HG03342 (cell line): ENCODE data around the gene EFEMP1.

Source experiments
- ATAC-seq: cut with Tn5 transposase; IDR thresholded peaks from one replicate; pipeline ENCODE4 v1.9.1; 2021; ENCODE audit warnings: mild to moderate bottlenecking, moderate library complexity; ENCODE audit not compliant: unreplicated experiment

The EFEMP1 gene

DNA sequence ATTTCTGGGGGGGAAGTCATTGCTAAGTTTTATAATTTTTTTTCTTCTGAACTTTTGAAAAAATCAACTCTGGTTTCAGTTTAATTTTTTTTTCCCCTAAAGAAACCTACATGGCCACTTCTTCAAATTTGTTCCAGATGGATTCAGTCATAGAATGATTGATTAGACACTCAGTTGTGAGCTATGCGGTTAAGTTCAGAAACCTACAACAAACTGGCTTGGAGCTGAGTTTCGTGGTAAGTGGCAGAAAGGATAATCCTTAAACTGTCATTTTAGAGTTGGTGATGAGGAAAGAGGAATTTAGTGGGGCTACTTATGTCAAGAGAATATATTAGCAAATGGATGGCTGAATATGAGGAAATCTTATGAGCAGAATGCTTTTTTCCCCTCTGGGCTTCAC lies 23.7 kb downstream of the EFEMP1 start:
- no peak for ATAC-seq

GRCh38 chr2:55898386-55899040 lies 25.1 kb downstream of the EFEMP1 start:
- no peak for ATAC-seq

GRCh38 chr2:55896633-55897032 lies 26.9 kb downstream of the EFEMP1 start:
- ATAC-seq: no peak

DNA sequence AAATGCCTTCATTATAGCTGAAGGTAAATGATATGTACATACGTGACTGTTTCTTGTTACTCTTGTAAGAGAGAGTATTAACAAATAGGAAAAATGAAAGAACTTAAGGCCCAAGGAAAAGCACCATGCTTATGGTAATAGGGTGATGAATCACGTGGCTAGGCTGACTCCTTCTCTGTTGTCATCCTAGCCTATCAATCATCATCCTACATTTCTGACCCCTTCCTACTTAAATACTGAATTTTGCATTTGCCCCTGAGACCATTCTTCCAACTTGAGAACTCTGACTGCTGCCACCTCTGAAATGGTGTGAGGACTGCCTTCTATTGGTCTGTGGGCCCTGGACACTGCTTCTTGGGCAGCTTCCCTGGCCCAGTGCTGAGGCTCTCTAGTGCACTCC lies 28.9 kb downstream of the EFEMP1 start:
- no peak for ATAC-seq

DNA sequence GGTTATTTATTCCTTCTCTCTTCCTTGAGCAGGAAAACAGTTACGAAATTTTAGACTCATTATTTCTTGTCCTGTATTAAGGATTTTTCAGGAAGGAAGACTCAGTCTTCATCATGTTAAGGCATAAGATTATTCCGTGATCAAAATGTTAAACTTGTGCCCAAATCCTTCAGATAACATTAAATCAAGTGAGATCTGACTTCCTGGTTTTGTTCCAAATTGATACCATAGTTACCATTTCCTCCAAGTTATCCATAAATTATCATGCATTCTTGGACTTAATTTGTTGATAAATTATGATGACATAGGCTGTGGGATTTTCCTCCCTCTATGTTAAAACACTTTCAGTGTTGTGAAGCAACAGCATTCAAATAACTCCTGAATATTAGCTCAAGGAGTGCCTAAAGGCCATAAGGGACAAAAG lies 31.9 kb downstream of the EFEMP1 start:
- no peak for ATAC-seq

GRCh38 chr2:55888936-55889335 lies 34.6 kb downstream of the EFEMP1 start:
- no peak for ATAC-seq

DNA sequence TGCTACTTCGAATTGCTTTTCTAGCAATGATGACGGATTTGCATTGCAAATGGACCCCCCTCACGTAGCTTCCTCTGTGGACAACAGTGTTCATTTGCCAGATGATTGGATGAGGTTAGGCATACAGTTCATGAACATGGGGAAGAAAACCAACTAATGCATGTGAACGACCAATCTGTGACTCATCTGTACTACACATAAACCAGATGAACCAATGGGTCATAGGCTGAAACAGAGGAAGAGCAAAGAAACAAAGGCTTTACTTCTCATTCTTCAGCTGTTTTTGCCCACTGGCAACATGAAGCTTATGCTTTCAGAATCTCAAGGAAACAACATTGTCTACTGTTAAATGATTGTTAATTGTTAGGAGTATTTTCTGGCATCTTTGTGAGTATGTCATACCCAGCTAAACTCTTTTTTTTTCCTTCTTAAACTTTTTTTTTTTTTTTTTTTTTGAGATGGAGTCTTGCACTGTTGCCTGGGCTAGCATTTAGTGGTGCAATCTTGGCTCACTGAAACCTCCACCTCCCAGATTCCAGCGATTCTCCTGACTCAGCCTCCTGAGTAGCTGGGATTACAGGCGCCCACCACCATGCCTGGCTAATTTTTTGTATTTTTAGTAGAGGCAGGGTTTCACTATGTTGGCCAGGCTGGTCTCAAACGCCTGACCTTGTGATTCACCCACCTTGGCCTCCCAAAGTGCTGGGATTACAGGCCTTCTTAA lies 35.5 kb downstream of the EFEMP1 start:
- no peak for ATAC-seq

- no peak for ATAC-seq
Measured at GRCh38 chr2:55887351-55887750, 36.2 kb downstream of the EFEMP1 start.

DNA sequence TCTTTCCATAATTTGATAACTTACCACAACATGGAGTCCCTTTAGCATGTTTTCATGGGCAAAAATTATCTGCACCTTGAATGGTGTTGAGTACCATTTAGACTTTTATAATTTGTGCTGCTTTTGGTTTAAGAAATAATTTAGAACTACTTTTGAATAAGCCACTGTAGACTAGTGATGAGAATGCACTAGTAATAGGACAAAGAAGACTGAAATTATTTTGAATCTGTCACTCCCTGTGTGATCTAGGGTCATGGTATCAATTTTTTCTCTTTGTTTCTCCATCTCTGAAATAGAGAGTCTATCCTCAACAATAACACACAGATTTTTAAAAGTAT lies 37.7 kb downstream of the EFEMP1 start:
- no peak for ATAC-seq

GRCh38 chr2:55885127-55885943 lies 38.2 kb downstream of the EFEMP1 start:
- ATAC-seq: no peak

DNA sequence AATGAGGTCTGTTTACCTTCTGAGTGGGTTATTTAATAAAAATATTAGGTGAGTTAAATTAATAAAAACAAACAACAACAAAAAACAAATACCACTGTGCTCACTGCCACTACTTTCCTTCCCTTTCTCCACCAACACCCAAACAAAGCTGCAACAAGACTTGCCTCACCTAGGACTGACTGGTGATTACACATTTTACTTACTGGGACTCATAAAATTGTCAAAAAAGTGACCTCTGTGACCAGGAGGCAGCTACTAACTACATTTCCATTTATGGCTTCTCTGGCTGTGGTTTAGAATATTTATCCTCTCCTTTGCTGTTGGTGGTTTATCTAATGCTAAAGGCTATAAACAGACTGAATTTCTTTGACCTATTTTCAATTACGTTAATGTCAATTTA lies 39.8 kb downstream of the EFEMP1 start:
- ATAC-seq: no peak

DNA sequence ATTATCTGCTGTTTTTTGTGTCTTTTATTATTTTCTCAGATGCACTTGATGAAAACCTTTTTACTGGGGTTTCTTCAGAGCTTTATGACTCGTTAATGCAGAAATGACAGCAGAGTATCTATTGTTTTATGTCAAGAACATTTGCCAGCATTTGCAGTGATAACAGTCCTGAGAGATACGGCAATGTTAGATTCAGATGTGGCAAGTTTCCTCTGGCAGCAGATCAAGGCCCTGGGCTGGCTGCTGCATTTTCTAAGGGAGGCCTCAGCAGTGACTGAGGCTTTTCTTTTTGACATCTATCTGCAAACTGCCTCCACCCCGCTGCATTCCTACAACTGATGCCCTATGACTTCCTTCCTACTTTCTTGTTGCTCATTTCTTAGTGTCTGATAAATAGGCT lies 40.2 kb downstream of the EFEMP1 start:
- no peak for ATAC-seq

DNA sequence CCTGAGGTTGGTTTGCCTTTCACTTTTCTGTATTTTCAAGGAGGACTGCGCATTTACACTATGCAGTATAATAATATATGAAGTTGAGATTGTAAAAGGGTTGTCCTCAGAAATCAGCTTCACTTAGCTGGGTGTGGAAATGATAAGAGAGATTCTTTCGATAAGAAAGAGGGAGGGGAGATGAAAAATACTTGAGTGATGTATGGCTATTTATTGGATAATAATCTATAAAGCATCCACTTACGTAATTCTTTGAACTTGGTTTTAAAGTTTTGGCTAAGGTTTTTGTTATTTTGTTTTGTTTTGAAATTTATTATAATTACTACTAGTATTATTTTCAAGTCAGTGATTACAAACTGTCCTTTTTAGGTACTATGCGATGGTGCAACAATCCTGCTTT lies 40.6 kb downstream of the EFEMP1 start:
- no peak for ATAC-seq

DNA sequence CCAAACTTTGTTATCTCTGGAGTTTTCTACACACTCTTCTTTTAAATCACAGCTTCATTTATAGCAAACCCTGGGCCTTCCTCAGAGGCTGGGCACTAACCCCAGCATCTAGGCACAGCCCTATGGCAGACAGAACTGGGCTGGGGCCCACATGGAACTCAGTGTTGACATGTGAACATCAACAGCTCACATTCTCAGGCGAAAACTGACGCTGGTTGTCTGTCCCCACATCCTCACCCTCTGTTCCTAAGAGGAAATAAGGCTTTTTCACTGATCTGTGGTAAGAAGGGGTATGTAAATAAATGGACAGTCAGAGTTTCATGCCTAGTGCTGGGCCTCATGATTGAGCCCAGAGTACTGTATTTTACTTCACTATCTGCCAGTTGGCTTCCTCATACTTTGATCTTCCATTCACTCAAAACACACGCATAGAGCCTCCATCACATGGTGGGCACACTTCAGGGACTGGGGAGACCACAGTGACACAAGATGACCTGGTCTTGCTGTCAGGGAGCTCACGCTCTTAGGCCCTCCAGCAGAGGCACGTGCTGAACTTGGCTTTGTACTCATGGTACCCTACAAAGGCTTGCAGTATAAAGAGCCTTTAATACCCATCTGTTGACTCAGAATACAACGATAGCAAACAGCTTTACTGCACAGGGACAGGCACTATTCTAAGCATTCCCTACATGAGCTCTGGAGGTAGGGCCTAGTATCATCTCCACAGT lies 43.0 kb downstream of the EFEMP1 start:
- ATAC-seq: no peak

GRCh38 chr2:55879976-55880375 lies 43.6 kb downstream of the EFEMP1 start:
- ATAC-seq: no peak

DNA sequence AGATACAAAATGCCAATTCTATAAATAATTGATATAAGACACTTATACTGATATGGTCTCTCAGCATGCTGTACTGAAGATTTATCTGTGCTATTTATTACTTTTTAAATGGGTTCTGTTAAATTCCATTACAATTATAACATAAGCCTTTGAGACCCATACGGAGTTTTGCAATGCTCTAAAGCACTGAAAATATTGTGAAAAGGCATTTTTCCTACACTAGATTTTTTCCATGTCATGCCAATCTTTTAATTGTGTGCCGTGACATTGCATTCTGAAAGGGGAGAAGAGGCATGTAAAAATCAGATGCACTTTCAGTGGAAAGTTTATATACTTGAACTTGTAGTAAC lies 46.5 kb downstream of the EFEMP1 start:
- ATAC-seq: no peak

- ATAC-seq: no peak
Measured at GRCh38 chr2:55876429-55877086, 47.0 kb downstream of the EFEMP1 start.

DNA sequence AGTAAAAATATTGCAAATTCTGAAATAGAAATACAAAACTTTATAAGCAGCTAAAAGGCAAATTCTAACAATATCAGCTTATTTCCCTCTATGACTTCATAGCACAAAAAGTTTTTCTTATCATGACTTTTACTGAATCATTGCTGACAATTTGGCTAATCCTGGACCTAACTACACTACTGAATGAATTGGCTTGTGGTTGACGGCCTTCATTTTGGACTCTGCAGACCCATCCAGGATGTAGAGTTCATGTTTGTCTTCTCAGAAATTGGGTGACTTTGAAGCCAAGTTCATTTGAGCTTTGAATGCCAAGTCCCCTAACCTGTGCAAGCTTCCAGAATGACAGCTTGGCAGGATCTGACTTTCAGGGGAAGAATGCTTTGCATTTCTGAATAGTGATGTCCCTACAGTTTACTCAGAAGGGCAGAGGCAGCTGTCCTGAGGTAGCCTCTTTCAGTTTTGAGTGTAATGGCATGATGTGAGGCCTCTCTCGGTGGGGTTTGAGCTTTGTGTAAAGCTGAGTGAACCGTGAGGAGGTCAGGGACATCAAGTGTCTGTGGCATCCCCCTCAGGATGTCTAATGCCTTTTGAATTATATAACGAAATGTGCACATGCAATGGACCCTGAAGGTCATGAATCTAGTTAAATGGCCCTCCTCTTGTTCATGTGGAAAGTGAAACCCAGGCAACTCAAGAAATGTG lies 48.0 kb downstream of the EFEMP1 start:
- ATAC-seq: no peak

GRCh38 chr2:55874338-55874737 lies 49.2 kb downstream of the EFEMP1 start:
- no peak for ATAC-seq

GRCh38 chr2:55871637-55872036 lies 51.9 kb downstream of the EFEMP1 start:
- no peak for ATAC-seq
